ENCODE measurements around the gene PCK1. TPM values are rescaled to one million over a fixed set of nuclear protein-coding genes. Genes with fewer than 3 reads are reported as not detected.

PCK1 gene
- total RNA-seq, 1 donor from 2014 or later: not detected

DNA sequence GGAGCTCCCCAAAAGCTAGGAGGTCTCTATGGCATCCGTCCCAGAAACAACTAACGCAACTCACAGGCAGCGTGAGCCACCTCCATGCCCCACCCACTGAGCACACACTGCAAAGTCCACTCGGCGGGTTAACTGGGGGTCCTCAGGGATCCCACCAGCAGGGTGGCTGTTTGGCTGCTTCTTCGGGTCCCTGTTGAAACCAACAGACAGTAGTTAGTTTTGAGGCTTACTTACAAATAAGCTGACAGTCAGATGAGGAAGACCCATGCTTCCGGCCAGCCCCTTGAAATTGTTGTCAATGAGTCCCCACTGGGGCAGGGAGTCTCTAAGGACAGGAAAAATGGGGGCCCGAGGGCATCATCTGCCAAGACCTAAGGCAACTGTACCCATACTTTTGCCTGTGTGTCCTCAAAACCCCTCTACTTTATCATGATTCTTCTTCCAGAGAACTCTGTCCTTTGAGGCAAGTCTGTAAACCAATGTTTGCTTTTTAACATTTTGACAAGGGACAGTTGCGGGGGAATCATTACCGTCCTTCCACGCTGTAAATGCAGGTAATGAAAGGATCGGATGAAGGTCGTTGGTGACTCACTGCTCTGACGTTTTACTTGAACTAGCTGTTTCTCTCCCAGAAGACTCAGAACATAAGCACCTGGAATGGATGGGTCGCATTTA, 2.2 kb upstream of the PCK1 start:
- intact Hi-C loops (cut with micrococcal nuclease): no loop called here
- no peaks in the 10 kb centered on the region for H3K4me1 Mint-ChIP-seq (ENCODE audit: low read depth)
- H3K9me3 Mint-ChIP-seq: no peaks in the 10 kb centered on the region
- H3K27ac Mint-ChIP-seq: no peak overlapping the region
- H3K4me3 Mint-ChIP-seq (ENCODE audit: low read depth): no peak overlapping the region
- H3K36me3 Mint-ChIP-seq (ENCODE audit: low read depth): no peaks in the 10 kb centered on the region
- no peak for DNase-seq (ENCODE audit: low spot score)
- H3K27me3 Mint-ChIP-seq (ENCODE audit: low read depth): peaks cover 5% of the 10 kb centered on the region

DNA sequence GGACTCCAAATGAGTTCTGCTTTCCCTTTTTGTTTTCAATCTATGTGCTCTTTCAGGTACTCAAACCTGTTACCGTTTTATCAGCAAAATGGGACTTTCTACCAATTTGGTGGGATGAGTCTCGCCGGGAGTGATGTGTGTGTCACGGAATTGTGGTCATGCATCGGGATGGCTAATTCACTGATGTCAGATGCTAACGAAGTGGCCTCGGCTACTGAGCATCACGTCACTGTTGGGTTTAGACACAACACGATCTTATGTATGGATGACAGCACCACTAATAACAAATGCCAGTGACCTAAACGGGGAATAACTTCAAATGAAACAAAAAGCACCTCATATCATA, 1.6 kb upstream of the PCK1 start:
- no peaks in the 10 kb centered on the region for H3K9me3 Mint-ChIP-seq
- intact Hi-C loops (cut with micrococcal nuclease): no loop called here

DNA sequence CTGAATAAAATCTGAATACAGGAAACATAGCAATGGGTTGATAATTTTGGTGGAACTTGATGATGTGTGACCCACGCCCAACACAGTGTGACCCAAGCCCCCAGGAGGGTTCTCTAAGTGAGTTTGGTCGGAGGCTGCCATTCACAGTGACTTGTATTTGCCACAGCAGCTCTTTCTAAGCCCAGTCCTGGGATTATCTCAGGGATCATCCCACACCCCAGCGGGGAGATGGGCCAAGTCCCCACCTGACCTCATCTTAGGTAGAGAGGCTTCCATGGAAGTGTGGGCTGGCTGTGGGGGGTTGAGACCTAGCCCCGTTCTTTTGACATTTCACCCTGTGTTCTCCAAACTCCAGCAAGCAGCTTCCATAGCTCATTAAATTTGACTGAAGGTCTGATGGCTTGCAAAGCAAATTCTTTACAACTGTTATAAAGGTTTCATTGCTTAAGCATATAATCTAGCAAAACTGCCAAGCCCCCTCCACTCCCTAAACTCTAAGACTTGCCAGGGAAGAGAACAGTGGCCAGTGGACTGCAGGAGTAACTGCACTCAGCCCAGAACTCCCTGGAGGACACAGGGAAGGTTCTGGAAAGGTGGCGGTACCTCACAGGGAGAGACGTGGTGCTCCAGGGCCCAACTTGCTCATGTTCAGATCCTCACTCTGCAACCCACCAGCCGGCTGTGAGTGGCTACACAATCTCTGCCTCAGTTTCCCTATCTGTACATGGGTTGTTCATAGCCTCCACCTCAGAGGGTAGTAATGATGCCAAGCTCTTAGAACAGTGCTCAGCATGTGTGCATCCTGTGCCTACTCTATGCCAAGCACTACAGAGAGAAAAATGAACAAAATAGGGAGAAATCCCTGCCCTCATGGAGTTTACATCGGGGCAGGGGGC, 1.0 kb upstream of the PCK1 start:
- no peaks in the 10 kb centered on the region for H3K4me1 Mint-ChIP-seq (ENCODE audit: low read depth)
- no peak overlapping the region for H3K4me3 Mint-ChIP-seq (ENCODE audit: low read depth)
- no peaks in the 10 kb centered on the region for H3K36me3 Mint-ChIP-seq (ENCODE audit: low read depth)
- H3K9me3 Mint-ChIP-seq: no peaks in the 10 kb centered on the region
- H3K27me3 Mint-ChIP-seq (ENCODE audit: low read depth): peaks cover 4% of the 10 kb centered on the region
- intact Hi-C loops (cut with micrococcal nuclease): no loop called here
- H3K27ac Mint-ChIP-seq: no peak overlapping the region
- no peak for DNase-seq (ENCODE audit: low spot score)

More for the DNA sequence above, 1.6 kb upstream of the PCK1 start:
- H3K36me3 Mint-ChIP-seq (ENCODE audit: low read depth): no peaks in the 10 kb centered on the region
- no peaks in the 10 kb centered on the region for H3K4me1 Mint-ChIP-seq (ENCODE audit: low read depth)
- no peak overlapping the region for H3K27ac Mint-ChIP-seq
- DNase-seq (ENCODE audit: low spot score): no peak
- no peak overlapping the region for H3K4me3 Mint-ChIP-seq (ENCODE audit: low read depth)
- H3K27me3 Mint-ChIP-seq (ENCODE audit: low read depth): peaks cover 2% of the 10 kb centered on the region

- peaks cover 11% of the 10 kb centered on the region for H3K27me3 Mint-ChIP-seq (ENCODE audit: low read depth)
- H3K9me3 Mint-ChIP-seq: no peaks in the 10 kb centered on the region
- H3K27ac Mint-ChIP-seq: no peak overlapping the region
- no peak for DNase-seq (ENCODE audit: low spot score)
- no peaks in the 10 kb centered on the region for H3K36me3 Mint-ChIP-seq (ENCODE audit: low read depth)
- no peak overlapping the region for H3K4me3 Mint-ChIP-seq (ENCODE audit: low read depth)
- H3K4me1 Mint-ChIP-seq (ENCODE audit: low read depth): no peaks in the 10 kb centered on the region
- intact Hi-C loops (cut with micrococcal nuclease): no loop called here
Measured at GRCh38 chr20:57561356-57562279, 708 bp downstream of the PCK1 start.

GRCh38 chr20:57562541-57563465, 1.9 kb downstream of the PCK1 start:
- no peaks in the 10 kb centered on the region for H3K9me3 Mint-ChIP-seq
- H3K4me3 Mint-ChIP-seq (ENCODE audit: low read depth): no peak overlapping the region
- intact Hi-C loops (cut with micrococcal nuclease): no loop called here
- H3K36me3 Mint-ChIP-seq (ENCODE audit: low read depth): no peaks in the 10 kb centered on the region
- DNase-seq (ENCODE audit: low spot score): no peak
- H3K27ac Mint-ChIP-seq: no peak overlapping the region
- H3K4me1 Mint-ChIP-seq (ENCODE audit: low read depth): no peaks in the 10 kb centered on the region
- H3K27me3 Mint-ChIP-seq (ENCODE audit: low read depth): peaks cover 14% of the 10 kb centered on the region

GRCh38 chr20:57563522-57563921, 2.6 kb downstream of the PCK1 start:
- no peaks in the 10 kb centered on the region for H3K9me3 Mint-ChIP-seq
- no peak for DNase-seq (ENCODE audit: low spot score)
- H3K27me3 Mint-ChIP-seq (ENCODE audit: low read depth): peaks cover 14% of the 10 kb centered on the region
- no peaks in the 10 kb centered on the region for H3K36me3 Mint-ChIP-seq (ENCODE audit: low read depth)
- H3K27ac Mint-ChIP-seq: no peak overlapping the region
- H3K4me1 Mint-ChIP-seq (ENCODE audit: low read depth): no peaks in the 10 kb centered on the region
- no peak overlapping the region for H3K4me3 Mint-ChIP-seq (ENCODE audit: low read depth)
- intact Hi-C loops (cut with micrococcal nuclease): no loop called here

DNA sequence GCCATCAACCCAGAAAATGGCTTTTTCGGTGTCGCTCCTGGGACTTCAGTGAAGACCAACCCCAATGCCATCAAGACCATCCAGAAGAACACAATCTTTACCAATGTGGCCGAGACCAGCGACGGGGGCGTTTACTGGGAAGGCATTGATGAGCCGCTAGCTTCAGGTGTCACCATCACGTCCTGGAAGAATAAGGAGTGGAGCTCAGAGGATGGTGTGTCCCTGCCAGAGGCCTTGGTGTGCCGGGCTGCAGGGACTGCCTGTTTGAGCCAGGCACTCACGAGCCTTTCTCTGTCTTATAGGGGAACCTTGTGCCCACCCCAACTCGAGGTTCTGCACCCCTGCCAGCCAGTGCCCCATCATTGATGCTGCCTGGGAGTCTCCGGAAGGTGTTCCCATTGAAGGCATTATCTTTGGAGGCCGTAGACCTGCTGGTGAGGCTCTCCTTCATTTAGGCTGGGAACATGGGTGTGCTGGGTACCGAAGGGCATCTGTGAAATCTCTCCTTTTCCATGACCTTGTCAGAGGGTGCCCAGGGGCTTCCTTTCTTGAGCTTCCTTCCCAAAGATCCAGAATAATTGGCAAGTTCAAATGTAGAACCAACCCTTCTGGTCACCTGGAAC, 3.4 kb downstream of the PCK1 start:
- intact Hi-C loops (cut with micrococcal nuclease): no loop called here
- no peak for DNase-seq (ENCODE audit: low spot score)
- peaks cover 13% of the 10 kb centered on the region for H3K27me3 Mint-ChIP-seq (ENCODE audit: low read depth)

DNA sequence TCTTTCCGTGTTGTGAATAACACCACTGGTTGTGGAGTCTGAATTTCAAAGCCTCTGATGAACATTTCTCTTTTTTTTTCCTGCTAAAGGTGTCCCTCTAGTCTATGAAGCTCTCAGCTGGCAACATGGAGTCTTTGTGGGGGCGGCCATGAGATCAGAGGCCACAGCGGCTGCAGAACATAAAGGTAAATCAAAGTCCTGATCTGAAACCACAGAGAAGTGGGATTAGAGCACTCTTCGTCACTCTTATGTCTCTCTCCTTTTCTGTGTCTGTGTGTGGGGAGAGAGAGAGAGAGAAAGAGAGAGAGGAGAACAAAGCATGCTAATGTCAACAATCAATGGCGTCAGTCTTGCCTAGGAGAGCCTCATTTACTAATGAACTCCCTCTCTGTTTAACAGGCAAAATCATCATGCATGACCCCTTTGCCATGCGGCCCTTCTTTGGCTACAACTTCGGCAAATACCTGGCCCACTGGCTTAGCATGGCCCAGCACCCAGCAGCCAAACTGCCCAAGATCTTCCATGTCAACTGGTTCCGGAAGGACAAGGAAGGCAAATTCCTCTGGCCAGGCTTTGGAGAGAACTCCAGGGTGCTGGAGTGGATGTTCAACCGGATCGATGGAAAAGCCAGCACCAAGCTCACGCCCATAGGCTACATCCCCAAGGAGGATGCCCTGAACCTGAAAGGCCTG, 4.2 kb downstream of the PCK1 start:
- intact Hi-C loops (cut with micrococcal nuclease): no loop called here
- Mint-ChIP-seq H3K9me3 (no peaks in the 10 kb centered on the region), H3K36me3 (ENCODE audit: low read depth) (no peaks in the 10 kb centered on the region), H3K27ac (no peak overlapping the region), H3K4me1 (ENCODE audit: low read depth) (no peaks in the 10 kb centered on the region), H3K4me3 (ENCODE audit: low read depth) (no peak overlapping the region), H3K27me3 (ENCODE audit: low read depth) (peaks cover 12% of the 10 kb centered on the region)
- DNase-seq (ENCODE audit: low spot score): no peak

More for the DNA sequence above, 3.4 kb downstream of the PCK1 start:
- Mint-ChIP-seq H3K36me3 (ENCODE audit: low read depth) (no peaks in the 10 kb centered on the region), H3K4me1 (ENCODE audit: low read depth) (no peaks in the 10 kb centered on the region), H3K4me3 (ENCODE audit: low read depth) (no peak overlapping the region), H3K27ac (no peak overlapping the region), H3K9me3 (no peaks in the 10 kb centered on the region)

DNA sequence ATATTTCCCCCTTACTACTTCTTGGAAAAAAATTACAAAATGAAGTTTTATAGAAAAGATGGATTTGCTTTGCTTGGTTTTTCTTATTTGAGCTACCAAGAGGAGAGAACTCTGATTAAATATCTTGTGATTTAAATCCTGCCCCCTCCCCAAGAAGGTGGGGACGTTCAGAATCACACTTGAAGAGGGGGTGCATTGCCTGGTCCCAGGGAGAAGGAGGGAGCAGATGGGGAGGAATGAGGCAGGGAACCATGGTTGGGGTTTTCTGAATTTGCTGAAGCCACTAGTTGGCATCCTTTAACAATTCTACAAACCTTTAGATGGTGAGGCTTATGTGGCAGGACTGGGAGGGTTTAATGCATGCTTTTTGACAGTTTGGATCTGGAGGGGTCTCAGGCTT, 5.5 kb downstream of the PCK1 start:
- H3K4me1 Mint-ChIP-seq (ENCODE audit: low read depth): no peaks in the 10 kb centered on the region
- DNase-seq (ENCODE audit: low spot score): no peak
- intact Hi-C loops (cut with micrococcal nuclease): no loop called here
- H3K36me3 Mint-ChIP-seq (ENCODE audit: low read depth): no peaks in the 10 kb centered on the region
- H3K9me3 Mint-ChIP-seq: no peaks in the 10 kb centered on the region
- no peak overlapping the region for H3K27ac Mint-ChIP-seq
- H3K27me3 Mint-ChIP-seq (ENCODE audit: low read depth): peaks cover 12% of the 10 kb centered on the region
- no peak overlapping the region for H3K4me3 Mint-ChIP-seq (ENCODE audit: low read depth)

DNA sequence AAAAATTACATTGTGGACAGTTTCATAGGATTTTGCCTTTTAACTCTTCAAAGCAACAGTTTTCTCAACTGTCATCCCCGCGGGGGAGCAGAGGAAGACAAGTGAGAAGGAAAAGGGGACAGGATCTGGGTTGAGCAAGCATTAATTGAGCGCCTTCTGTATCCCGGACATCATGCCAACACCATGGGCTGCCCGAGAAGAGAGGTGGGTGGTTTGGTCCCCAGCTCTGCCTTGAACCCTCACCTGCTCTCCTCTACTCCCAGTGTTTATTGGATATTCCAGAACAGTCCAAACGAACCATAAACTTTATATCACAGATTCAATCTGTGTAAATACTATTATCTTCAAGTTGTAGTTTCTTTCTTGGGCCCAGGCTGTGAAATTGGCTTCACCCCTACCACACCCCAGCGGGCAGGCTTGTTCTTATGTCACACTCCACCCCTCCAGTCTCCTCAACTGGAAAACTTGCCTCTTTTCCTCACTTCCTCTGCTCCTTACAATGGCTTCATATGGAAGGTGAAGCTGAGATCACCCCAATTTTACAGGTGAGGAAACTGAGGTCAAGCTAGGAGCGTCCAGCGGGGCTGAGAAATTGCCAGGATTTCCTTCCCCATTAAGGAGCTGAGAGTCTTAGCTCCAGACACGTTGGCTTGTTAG, 6.0 kb downstream of the PCK1 start:
- DNase-seq (ENCODE audit: low spot score): no peak
- Mint-ChIP-seq H3K36me3 (ENCODE audit: low read depth) (no peaks in the 10 kb centered on the region), H3K9me3 (no peaks in the 10 kb centered on the region), H3K4me1 (ENCODE audit: low read depth) (no peaks in the 10 kb centered on the region), H3K27ac (no peak overlapping the region), H3K4me3 (ENCODE audit: low read depth) (no peak overlapping the region), H3K27me3 (ENCODE audit: low read depth) (peaks cover 12% of the 10 kb centered on the region)
- intact Hi-C loops (cut with micrococcal nuclease): no loop called here

- H3K4me1 Mint-ChIP-seq (ENCODE audit: low read depth): no peaks in the 10 kb centered on the region
- H3K36me3 Mint-ChIP-seq (ENCODE audit: low read depth): no peaks in the 10 kb centered on the region
- intact Hi-C loops (cut with micrococcal nuclease): no loop called here
- peaks cover 12% of the 10 kb centered on the region for H3K27me3 Mint-ChIP-seq (ENCODE audit: low read depth)
- H3K27ac Mint-ChIP-seq: no peak overlapping the region
- H3K4me3 Mint-ChIP-seq (ENCODE audit: low read depth): no peak overlapping the region
- no peak for DNase-seq (ENCODE audit: low spot score)
- no peaks in the 10 kb centered on the region for H3K9me3 Mint-ChIP-seq
Measured at GRCh38 chr20:57567471-57568079, 6.7 kb downstream of the PCK1 start.
